SK-N-SH treated with all-trans-retinoic acid at 6 μM for 48 hours (cell line): ENCODE data around the gene SH3BP5.

ENCODE experiments used
- ARNTL ChIP-seq: fragments of 450-650 bp; formaldehyde crosslinking; IDR thresholded peaks from 2 replicates; pipeline ENCODE4 v1.5.0; 2020; ENCODE audit warnings: low read depth, mild to moderate bottlenecking, moderate library complexity, borderline replicate concordance
- CSDC2 ChIP-seq: fragments of 250-450 bp; sonication (Bioruptor Pico); IDR thresholded peaks from 2 replicates; pipeline ENCODE4 v1.5.0; 2020; ENCODE audit warnings: mild to moderate bottlenecking, moderate library complexity
- ESRRG ChIP-seq: fragments of 250-450 bp; sonication (Bioruptor Pico); IDR thresholded peaks from 2 replicates; pipeline ENCODE4 v1.6.1; 2021; ENCODE audit warnings: mild to moderate bottlenecking
- GLIS3 ChIP-seq: fragments of 250-450 bp; sonication (Bioruptor Pico); IDR thresholded peaks from 2 replicates; pipeline ENCODE4 v1.5.0; 2020; ENCODE audit warnings: mild to moderate bottlenecking, moderate library complexity
- PATZ1 ChIP-seq: fragments of 250-450 bp; sonication (Bioruptor Pico); IDR thresholded peaks from 2 replicates; pipeline ENCODE4 v1.8.0; 2020; ENCODE audit warnings: mild to moderate bottlenecking, moderate library complexity, borderline replicate concordance
- POU6F1 ChIP-seq: fragments of 250-450 bp; sonication (Bioruptor Pico); IDR thresholded peaks from 2 replicates; pipeline ENCODE4 v1.8.0; 2021; ENCODE audit warnings: low read depth, mild to moderate bottlenecking, moderate library complexity, borderline replicate concordance
- PPARA ChIP-seq: fragments of 250-450 bp; sonication (Bioruptor Pico); IDR thresholded peaks from 2 replicates; pipeline ENCODE4 v1.5.0; 2020; ENCODE audit warnings: mild to moderate bottlenecking, borderline replicate concordance
- TSHZ2 ChIP-seq: fragments of 250-450 bp; sonication (Bioruptor Pico); IDR thresholded peaks from 2 replicates; pipeline ENCODE4 v1.5.0; 2020; ENCODE audit warnings: mild to moderate bottlenecking, moderate library complexity
- ZFP3 ChIP-seq: fragments of 250-450 bp; sonication (Bioruptor Pico); IDR thresholded peaks from 2 replicates; pipeline ENCODE4 v1.5.0; 2020; ENCODE audit warnings: mild to moderate bottlenecking, moderate library complexity
- ZFP30 ChIP-seq: fragments of 450-650 bp; formaldehyde crosslinking; IDR thresholded peaks from 2 replicates; pipeline ENCODE4 v1.5.0; 2022; ENCODE audit warnings: mild to moderate bottlenecking, moderate library complexity
- ZNF565 ChIP-seq: fragments of 450-650 bp; formaldehyde crosslinking; conservative IDR thresholded peaks from 2 replicates; pipeline ENCODE4 v1.5.0; 2020; ENCODE audit warnings: low read depth, mild to moderate bottlenecking, moderate library complexity
- ZNF8 ChIP-seq: fragments of 450-650 bp; formaldehyde crosslinking; IDR thresholded peaks from 2 replicates; pipeline ENCODE4 v1.5.0; 2020; ENCODE audit warnings: mild to moderate bottlenecking, moderate library complexity
- TF ChIP-seq, protein P1 (sequence below): fragments of 250-450 bp; sonication (Bioruptor Pico); IDR thresholded peaks from 2 replicates; pipeline ENCODE4 v1.5.1; 2021; ENCODE audit warnings: mild to moderate bottlenecking, moderate library complexity

- TF ChIP-seq GLIS3 (CRISPR knock-in tag) (no peak), ZNF8 (CRISPR knock-in tag) (no peak), ZNF565 (CRISPR knock-in tag) (no peak), ESRRG (CRISPR knock-in tag) (no peak), PATZ1 (CRISPR knock-in tag) (no peak), ARNTL (CRISPR knock-in tag) (no peak), POU6F1 (CRISPR knock-in tag) (no peak), TSHZ2 (CRISPR knock-in tag) (no peak), CSDC2 (CRISPR knock-in tag) (no peak), ZFP3 (CRISPR knock-in tag) (no peak), PPARA (CRISPR knock-in tag) (no peak), ZFP30 (CRISPR knock-in tag) (no peak)
- TF ChIP-seq, protein P1, sequence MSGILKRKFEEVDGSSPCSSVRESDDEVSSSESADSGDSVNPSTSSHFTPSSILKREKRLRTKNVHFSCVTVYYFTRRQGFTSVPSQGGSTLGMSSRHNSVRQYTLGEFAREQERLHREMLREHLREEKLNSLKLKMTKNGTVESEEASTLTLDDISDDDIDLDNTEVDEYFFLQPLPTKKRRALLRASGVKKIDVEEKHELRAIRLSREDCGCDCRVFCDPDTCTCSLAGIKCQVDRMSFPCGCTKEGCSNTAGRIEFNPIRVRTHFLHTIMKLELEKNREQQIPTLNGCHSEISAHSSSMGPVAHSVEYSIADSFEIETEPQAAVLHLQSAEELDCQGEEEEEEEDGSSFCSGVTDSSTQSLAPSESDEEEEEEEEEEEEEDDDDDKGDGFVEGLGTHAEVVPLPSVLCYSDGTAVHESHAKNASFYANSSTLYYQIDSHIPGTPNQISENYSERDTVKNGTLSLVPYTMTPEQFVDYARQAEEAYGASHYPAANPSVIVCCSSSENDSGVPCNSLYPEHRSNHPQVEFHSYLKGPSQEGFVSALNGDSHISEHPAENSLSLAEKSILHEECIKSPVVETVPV (CRISPR knock-in tag): no peak
These were observed 15.3 kb upstream of the SH3BP5 start for GRCh38 chr3:15347737-15348110.
